ENCODE data around the gene MPP4.

DNA sequence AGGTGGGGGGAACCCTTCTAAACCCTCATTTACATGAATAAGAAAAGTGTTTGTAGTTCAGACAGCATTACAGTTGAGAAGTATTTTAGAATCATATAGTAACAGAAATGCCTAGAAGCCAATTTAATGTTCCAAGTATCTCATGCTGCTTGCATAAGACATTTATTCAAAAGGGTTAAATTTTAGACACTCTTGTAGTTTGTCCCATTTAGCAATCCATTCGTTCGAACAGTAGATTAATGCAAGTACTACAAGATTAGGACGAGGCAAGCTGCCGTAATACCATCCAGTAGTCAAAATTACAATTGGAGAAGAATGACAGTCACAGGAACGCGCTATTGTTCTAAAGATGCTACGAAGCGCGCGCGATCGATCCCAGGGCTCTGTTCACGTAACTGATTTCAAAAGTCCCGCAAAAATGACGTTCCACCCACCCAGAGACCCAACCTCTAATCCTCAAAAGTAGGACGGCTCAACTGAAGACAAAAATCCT is 56.3 kb downstream of the MPP4 start:
- no peak for TF ChIP-seq FOS (IDR thresholded peaks at IDR 0.05; ENCODE audit: borderline replicate concordance, extremely low read depth, insufficient read length)
- no peak for TF ChIP-seq EZH2 (IDR thresholded peaks at IDR 0.05; ENCODE audit: borderline replicate concordance, control insufficient read depth, low read depth, low read length)
- TF ChIP-seq, protein P1, sequence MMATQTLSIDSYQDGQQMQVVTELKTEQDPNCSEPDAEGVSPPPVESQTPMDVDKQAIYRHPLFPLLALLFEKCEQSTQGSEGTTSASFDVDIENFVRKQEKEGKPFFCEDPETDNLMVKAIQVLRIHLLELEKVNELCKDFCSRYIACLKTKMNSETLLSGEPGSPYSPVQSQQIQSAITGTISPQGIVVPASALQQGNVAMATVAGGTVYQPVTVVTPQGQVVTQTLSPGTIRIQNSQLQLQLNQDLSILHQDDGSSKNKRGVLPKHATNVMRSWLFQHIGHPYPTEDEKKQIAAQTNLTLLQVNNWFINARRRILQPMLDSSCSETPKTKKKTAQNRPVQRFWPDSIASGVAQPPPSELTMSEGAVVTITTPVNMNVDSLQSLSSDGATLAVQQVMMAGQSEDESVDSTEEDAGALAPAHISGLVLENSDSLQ (IDR thresholded peaks at IDR 0.05), result no peak
- TF ChIP-seq, protein P2, sequence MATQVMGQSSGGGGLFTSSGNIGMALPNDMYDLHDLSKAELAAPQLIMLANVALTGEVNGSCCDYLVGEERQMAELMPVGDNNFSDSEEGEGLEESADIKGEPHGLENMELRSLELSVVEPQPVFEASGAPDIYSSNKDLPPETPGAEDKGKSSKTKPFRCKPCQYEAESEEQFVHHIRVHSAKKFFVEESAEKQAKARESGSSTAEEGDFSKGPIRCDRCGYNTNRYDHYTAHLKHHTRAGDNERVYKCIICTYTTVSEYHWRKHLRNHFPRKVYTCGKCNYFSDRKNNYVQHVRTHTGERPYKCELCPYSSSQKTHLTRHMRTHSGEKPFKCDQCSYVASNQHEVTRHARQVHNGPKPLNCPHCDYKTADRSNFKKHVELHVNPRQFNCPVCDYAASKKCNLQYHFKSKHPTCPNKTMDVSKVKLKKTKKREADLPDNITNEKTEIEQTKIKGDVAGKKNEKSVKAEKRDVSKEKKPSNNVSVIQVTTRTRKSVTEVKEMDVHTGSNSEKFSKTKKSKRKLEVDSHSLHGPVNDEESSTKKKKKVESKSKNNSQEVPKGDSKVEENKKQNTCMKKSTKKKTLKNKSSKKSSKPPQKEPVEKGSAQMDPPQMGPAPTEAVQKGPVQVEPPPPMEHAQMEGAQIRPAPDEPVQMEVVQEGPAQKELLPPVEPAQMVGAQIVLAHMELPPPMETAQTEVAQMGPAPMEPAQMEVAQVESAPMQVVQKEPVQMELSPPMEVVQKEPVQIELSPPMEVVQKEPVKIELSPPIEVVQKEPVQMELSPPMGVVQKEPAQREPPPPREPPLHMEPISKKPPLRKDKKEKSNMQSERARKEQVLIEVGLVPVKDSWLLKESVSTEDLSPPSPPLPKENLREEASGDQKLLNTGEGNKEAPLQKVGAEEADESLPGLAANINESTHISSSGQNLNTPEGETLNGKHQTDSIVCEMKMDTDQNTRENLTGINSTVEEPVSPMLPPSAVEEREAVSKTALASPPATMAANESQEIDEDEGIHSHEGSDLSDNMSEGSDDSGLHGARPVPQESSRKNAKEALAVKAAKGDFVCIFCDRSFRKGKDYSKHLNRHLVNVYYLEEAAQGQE (IDR thresholded peaks at IDR 0.05; ENCODE audit: low read depth, low read length), result no peak
- TF ChIP-seq, protein P3, sequence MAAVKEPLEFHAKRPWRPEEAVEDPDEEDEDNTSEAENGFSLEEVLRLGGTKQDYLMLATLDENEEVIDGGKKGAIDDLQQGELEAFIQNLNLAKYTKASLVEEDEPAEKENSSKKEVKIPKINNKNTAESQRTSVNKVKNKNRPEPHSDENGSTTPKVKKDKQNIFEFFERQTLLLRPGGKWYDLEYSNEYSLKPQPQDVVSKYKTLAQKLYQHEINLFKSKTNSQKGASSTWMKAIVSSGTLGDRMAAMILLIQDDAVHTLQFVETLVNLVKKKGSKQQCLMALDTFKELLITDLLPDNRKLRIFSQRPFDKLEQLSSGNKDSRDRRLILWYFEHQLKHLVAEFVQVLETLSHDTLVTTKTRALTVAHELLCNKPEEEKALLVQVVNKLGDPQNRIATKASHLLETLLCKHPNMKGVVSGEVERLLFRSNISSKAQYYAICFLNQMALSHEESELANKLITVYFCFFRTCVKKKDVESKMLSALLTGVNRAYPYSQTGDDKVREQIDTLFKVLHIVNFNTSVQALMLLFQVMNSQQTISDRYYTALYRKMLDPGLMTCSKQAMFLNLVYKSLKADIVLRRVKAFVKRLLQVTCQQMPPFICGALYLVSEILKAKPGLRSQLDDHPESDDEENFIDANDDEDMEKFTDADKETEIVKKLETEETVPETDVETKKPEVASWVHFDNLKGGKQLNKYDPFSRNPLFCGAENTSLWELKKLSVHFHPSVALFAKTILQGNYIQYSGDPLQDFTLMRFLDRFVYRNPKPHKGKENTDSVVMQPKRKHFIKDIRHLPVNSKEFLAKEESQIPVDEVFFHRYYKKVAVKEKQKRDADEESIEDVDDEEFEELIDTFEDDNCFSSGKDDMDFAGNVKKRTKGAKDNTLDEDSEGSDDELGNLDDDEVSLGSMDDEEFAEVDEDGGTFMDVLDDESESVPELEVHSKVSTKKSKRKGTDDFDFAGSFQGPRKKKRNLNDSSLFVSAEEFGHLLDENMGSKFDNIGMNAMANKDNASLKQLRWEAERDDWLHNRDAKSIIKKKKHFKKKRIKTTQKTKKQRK (IDR thresholded peaks at IDR 0.05; ENCODE audit: low read depth, low read length), result no peak
- TF ChIP-seq, protein P4, sequence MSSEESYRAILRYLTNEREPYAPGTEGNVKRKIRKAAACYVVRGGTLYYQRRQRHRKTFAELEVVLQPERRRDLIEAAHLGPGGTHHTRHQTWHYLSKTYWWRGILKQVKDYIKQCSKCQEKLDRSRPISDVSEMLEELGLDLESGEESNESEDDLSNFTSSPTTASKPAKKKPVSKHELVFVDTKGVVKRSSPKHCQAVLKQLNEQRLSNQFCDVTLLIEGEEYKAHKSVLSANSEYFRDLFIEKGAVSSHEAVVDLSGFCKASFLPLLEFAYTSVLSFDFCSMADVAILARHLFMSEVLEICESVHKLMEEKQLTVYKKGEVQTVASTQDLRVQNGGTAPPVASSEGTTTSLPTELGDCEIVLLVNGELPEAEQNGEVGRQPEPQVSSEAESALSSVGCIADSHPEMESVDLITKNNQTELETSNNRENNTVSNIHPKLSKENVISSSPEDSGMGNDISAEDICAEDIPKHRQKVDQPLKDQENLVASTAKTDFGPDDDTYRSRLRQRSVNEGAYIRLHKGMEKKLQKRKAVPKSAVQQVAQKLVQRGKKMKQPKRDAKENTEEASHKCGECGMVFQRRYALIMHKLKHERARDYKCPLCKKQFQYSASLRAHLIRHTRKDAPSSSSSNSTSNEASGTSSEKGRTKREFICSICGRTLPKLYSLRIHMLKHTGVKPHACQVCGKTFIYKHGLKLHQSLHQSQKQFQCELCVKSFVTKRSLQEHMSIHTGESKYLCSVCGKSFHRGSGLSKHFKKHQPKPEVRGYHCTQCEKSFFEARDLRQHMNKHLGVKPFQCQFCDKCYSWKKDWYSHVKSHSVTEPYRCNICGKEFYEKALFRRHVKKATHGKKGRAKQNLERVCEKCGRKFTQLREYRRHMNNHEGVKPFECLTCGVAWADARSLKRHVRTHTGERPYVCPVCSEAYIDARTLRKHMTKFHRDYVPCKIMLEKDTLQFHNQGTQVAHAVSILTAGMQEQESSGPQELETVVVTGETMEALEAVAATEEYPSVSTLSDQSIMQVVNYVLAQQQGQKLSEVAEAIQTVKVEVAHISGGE (CRISPR knock-in tag; IDR thresholded peaks at IDR 0.05), result no peak
- TF ChIP-seq, protein P5, sequence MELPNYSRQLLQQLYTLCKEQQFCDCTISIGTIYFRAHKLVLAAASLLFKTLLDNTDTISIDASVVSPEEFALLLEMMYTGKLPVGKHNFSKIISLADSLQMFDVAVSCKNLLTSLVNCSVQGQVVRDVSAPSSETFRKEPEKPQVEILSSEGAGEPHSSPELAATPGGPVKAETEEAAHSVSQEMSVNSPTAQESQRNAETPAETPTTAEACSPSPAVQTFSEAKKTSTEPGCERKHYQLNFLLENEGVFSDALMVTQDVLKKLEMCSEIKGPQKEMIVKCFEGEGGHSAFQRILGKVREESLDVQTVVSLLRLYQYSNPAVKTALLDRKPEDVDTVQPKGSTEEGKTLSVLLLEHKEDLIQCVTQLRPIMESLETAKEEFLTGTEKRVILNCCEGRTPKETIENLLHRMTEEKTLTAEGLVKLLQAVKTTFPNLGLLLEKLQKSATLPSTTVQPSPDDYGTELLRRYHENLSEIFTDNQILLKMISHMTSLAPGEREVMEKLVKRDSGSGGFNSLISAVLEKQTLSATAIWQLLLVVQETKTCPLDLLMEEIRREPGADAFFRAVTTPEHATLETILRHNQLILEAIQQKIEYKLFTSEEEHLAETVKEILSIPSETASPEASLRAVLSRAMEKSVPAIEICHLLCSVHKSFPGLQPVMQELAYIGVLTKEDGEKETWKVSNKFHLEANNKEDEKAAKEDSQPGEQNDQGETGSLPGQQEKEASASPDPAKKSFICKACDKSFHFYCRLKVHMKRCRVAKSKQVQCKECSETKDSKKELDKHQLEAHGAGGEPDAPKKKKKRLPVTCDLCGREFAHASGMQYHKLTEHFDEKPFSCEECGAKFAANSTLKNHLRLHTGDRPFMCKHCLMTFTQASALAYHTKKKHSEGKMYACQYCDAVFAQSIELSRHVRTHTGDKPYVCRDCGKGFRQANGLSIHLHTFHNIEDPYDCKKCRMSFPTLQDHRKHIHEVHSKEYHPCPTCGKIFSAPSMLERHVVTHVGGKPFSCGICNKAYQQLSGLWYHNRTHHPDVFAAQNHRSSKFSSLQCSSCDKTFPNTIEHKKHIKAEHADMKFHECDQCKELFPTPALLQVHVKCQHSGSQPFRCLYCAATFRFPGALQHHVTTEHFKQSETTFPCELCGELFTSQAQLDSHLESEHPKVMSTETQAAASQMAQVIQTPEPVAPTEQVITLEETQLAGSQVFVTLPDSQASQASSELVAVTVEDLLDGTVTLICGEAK (IDR thresholded peaks at IDR 0.05; ENCODE audit: borderline replicate concordance), result no peak
- TF ChIP-seq, protein P6, sequence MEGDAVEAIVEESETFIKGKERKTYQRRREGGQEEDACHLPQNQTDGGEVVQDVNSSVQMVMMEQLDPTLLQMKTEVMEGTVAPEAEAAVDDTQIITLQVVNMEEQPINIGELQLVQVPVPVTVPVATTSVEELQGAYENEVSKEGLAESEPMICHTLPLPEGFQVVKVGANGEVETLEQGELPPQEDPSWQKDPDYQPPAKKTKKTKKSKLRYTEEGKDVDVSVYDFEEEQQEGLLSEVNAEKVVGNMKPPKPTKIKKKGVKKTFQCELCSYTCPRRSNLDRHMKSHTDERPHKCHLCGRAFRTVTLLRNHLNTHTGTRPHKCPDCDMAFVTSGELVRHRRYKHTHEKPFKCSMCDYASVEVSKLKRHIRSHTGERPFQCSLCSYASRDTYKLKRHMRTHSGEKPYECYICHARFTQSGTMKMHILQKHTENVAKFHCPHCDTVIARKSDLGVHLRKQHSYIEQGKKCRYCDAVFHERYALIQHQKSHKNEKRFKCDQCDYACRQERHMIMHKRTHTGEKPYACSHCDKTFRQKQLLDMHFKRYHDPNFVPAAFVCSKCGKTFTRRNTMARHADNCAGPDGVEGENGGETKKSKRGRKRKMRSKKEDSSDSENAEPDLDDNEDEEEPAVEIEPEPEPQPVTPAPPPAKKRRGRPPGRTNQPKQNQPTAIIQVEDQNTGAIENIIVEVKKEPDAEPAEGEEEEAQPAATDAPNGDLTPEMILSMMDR (IDR thresholded peaks at IDR 0.05 in 2 of 3, conservative IDR thresholded peaks at IDR 0.05 in 1 of 3; ENCODE audit: control insufficient read depth in 2 of 3, extremely low read depth in 1 of 3, insufficient read depth in 1 of 3, low read depth in 3 of 3, low read length in 3 of 3), result no peak
- TF ChIP-seq SMC3 (IDR thresholded peaks at IDR 0.05; ENCODE audit: borderline replicate concordance, low read length), result no peak
- TF ChIP-seq NBN (IDR thresholded peaks at IDR 0.05), result no peak
